Myometrial cell (primary cell): Measurements from ENCODE around the gene KCTD20. TPM values are rescaled to one million over a fixed set of nuclear protein-coding genes. Genes with fewer than 3 reads are reported as not detected.

Experiments used
- total RNA-seq: library from RNA; depleted of rRNA; stranded (reverse); fragments of >200 nt; gene quantifications from 2 replicates; pipeline ENCODE4 v1.2.3, GENCODE V29; 2015

KCTD20 gene
- total RNA-seq, result 42.7 and 44.3 TPM in 2 replicates

DNA sequence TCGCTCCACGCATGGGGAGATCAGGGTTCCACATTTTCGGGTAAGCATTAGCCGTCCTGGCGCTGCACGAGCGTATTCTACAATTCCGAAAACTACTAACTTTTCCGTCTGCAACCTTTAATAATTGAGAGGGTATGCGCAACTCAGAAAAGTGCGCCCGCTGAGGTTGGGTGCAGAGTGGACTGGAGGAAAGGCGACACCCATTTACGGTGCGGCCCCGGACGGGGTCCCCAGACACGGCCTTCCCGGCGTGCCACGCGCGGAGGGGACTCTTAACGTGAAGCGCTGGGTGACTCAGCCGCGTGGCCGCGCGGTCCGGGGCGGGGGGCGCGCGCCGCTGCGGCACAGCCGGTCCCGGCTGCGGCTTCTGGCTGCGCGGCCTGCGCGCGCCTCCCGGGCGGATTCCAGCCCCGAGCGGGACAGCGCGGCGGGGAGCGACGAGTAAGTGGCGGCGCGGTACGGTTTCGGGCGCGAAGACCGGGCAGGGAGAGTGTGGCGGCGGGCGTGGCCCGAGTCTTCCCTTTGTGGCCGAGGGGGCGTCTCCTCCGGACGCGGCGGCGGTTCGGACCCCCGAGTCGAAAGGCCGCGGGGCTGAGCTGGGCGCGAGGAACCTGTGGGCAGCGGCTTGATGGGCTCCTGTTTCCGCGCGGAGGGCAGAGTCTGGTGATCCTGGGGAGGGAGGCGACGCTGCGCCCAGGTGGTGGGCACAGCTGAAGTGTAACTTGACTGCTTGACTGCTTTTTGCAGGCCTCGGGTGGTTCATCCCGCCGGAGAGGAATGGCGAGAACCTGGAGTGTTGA is at the start of gene KCTD20, which contains the start of gene PXT1:
TSS of gene KCTD20 (plus strand) at position 330 of the 800 bp plus-strand sequence. CDS start 27,098 bp downstream, outside the sequence.
TSS of gene PXT1 (minus strand) at position 184 of the 800 bp plus-strand sequence. CDS start 16,772 bp downstream, outside the sequence.

Other genes starting within 250 kb of the KCTD20 start
- 7.8 and 13.6 TPM in 2 replicates for gene BRPF3, start 246.3 kb upstream of the KCTD20 start, total RNA-seq
- not detected in 2 replicates for gene PNPLA1, start 172.9 kb upstream of the KCTD20 start, total RNA-seq
- gene BNIP5, start 106.1 kb upstream of the KCTD20 start, total RNA-seq, result not detected in 2 replicates
- 0.18 TPM in 1 of 2 replicates, not detected in the other for gene ETV7, start 55.3 kb upstream of the KCTD20 start, total RNA-seq
- gene PXT1, start 146 bp upstream of the KCTD20 start, total RNA-seq, result not detected in 2 replicates
- 22.2 and 23.2 TPM in 2 replicates for gene STK38, start 104.5 kb downstream of the KCTD20 start, total RNA-seq
- gene SRSF3, start 151.4 kb downstream of the KCTD20 start, total RNA-seq, result 119 and 205 TPM in 2 replicates
- 562 and 599 TPM in 2 replicates for gene CDKN1A, start 235.7 kb downstream of the KCTD20 start, total RNA-seq